C4-2B (cell line): ENCODE measurements around the gene LENG1.

Source experiments
- CTCF ChIP-seq: fragments of 450-650 bp; conservative IDR thresholded peaks from 2 replicates; pipeline ENCODE4 v1.5.1; 2017; ENCODE audit warnings: mild to moderate bottlenecking
- ZFX ChIP-seq: fragments of 450-650 bp; IDR thresholded peaks from 2 replicates; pipeline ENCODE4 v1.6.1; 2017

DNA sequence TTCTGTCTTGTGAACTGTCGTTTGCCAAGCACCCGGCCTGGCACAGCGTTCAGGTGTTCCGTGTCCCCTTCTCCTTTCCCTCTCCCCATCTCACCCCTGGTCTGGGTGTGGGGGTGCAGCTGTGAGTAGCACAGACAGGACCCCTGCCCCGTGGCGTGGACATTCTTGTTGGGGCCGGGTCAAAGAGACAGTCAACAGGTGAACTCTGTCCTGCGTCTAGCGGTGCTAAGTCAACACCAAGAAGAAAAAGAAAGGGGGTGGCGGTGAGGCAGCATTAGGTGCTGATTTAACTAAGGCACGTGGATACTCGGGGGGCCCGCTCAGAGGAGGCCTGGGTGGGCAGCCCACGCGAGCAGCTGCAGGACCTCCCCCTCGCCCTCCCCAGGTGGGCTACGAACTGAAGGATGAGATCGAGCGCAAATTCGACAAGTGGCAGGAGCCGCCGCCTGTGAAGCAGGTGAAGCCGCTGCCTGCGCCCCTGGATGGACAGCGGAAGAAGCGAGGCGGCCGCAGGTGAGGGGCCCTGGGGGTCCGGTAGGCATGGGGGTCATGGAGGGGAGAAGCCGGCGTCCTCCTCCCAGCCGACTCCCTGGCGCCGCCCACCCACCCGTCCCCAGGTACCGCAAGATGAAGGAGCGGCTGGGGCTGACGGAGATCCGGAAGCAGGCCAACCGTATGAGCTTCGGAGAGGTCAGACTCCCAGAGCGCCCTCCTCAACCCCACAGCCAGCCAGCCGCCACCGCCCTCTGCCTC is 31.7 kb downstream of the LENG1 start:
- no peak for TF ChIP-seq CTCF
- no peak for TF ChIP-seq ZFX
